Rectal smooth muscle tissue (tissue), 1 donor: ENCODE measurements around the gene UBXN10.

Source experiments
- H3K27ac ChIP-seq: one replicate; pipeline ENCODE4 v1.7.0; 2013; ENCODE audit warnings: low read depth, low read length, inconsistent platforms
- H3K27me3 ChIP-seq: one replicate; pipeline ENCODE4 v1.7.0; 2013; ENCODE audit warnings: low read length; ENCODE audit not compliant: control insufficient read depth, insufficient read depth
- H3K36me3 ChIP-seq: one replicate; pipeline ENCODE4 v1.7.0; 2013; ENCODE audit warnings: low read length; ENCODE audit not compliant: control insufficient read depth, insufficient read depth
- H3K4me1 ChIP-seq: one replicate; pipeline ENCODE4 v1.7.0; 2013; ENCODE audit warnings: low read length; ENCODE audit not compliant: control insufficient read depth, insufficient read depth
- H3K4me3 ChIP-seq: one replicate; pipeline ENCODE4 v1.7.0; 2013; ENCODE audit warnings: low read length
- H3K9ac ChIP-seq: one replicate; pipeline ENCODE4 v1.7.0; 2013; ENCODE audit warnings: low read length

UBXN10 gene

DNA sequence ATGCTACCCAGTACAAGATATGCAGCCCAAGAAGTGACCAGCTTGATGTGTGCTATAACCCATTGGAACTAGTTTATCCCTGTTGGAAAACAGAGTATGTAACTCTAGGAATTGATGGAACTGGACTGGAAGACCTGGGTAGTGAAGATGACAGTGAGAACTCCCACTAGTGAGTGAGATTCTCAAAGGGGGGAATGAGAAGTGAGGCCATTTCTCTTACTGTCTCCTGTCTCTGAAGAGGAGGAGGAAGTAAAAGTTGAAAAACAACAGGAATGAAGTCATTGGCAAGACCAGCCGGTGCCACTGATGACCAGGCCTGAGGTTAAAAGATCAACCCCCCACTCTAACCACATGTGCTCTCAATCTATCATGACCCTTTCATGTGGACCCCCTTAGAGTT is 25.9 kb upstream of the UBXN10 start:
- no peak overlapping the region for H3K27ac ChIP-seq
- no peaks in the 10 kb centered on the region for H3K36me3 ChIP-seq
- no peak overlapping the region for H3K9ac ChIP-seq
- H3K4me3 ChIP-seq = no peak overlapping the region
- no peaks in the 10 kb centered on the region for H3K4me1 ChIP-seq
- H3K27me3 ChIP-seq = no peaks in the 10 kb centered on the region

DNA sequence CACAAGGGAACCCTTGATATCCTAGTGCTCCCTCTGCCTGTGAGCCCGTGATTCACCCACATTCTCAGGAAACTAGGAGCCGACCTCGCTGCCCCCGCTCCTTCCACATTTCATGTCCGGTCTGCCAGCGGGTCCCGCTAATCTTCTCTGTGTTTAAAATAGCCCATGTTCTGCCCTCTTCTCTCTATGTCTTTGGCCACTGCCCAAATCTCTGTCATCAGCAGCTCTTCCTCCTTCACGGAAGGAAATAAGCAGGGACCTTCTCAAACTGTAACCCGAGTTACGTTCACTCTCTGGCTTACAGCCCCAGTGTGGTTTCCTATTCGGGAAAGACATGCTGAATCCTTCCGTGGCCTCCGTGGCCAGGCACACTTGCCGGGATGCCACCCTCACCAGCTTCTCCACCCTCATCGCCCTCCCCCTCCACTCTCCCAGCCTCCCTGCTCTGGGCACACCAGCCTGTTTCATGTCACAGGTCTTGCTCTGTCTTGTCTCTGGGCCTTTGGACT is 21.1 kb upstream of the UBXN10 start:
- H3K27ac ChIP-seq = peak overlapping the region; percentile 73
- H3K4me3 ChIP-seq = no peak overlapping the region
- peaks cover 10% of the 10 kb centered on the region for H3K4me1 ChIP-seq
- no peaks in the 10 kb centered on the region for H3K36me3 ChIP-seq
- H3K27me3 ChIP-seq = peaks cover 3% of the 10 kb centered on the region
- no peak overlapping the region for H3K9ac ChIP-seq

DNA sequence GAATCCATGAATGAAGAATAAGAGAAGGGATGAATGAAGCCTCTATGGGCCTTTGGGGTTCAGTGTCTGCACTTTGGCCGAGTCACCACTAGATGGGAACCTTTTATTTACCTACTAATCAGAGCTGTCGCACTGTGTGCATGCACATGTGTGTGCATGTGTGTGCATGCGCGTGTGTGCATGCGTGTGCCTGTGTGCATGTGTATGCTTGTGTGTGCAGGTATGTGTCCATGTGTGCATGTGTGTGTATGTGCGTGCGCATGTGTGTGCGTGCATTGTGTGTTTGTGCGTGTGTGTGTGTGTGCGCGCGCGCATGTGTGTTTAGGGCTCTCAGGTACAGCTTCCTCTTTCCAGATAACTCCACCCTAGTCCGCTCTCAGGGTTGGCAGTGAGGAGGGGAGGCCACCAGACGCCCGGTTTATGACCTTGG is 20.4 kb upstream of the UBXN10 start:
- Histone ChIP-seq H3K4me3 (peak overlapping the region; percentile 0), H3K36me3 (no peaks in the 10 kb centered on the region), H3K27ac (peak overlapping the region; percentile 73), H3K27me3 (peaks cover 3% of the 10 kb centered on the region), H3K9ac (no peak overlapping the region), H3K4me1 (peaks cover 10% of the 10 kb centered on the region)

GRCh38 chr1:20166051-20166450 is 19.8 kb upstream of the UBXN10 start:
- peaks cover 10% of the 10 kb centered on the region for H3K4me1 ChIP-seq
- H3K27ac ChIP-seq = peak overlapping the region; percentile 73
- peak overlapping the region; percentile 0 for H3K4me3 ChIP-seq
- no peaks in the 10 kb centered on the region for H3K36me3 ChIP-seq
- no peak overlapping the region for H3K9ac ChIP-seq
- H3K27me3 ChIP-seq = peaks cover 3% of the 10 kb centered on the region

DNA sequence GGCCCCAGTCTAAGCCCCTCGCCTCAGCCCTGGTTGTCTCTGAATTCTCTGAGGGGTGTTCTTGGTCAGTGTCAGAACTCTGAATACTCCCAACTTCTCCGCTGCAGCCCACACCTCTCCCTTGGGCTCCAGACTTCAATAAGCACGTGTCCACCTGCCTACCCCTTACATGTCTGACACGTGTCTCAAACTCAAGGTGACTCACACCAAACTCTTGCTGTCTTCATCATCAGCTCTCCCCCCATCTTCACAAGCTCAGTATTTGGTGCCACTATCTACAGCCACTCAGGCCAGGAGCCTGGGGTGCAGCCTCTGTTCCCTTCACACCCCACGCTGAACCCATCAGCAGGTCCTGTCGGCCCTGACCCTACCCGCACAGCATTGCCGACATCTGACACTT is 18.8 kb upstream of the UBXN10 start:
- Histone ChIP-seq H3K9ac (no peak overlapping the region), H3K4me1 (peaks cover 10% of the 10 kb centered on the region), H3K27me3 (peaks cover 3% of the 10 kb centered on the region), H3K4me3 (no peak overlapping the region), H3K27ac (peak overlapping the region; percentile 73), H3K36me3 (no peaks in the 10 kb centered on the region)

- Histone ChIP-seq H3K4me3 (no peak overlapping the region), H3K27ac (no peak overlapping the region), H3K27me3 (peaks cover 3% of the 10 kb centered on the region), H3K9ac (no peak overlapping the region), H3K4me1 (peaks cover 10% of the 10 kb centered on the region), H3K36me3 (no peaks in the 10 kb centered on the region)
These were observed 17.1 kb upstream of the UBXN10 start for GRCh38 chr1:20168564-20169491.

DNA sequence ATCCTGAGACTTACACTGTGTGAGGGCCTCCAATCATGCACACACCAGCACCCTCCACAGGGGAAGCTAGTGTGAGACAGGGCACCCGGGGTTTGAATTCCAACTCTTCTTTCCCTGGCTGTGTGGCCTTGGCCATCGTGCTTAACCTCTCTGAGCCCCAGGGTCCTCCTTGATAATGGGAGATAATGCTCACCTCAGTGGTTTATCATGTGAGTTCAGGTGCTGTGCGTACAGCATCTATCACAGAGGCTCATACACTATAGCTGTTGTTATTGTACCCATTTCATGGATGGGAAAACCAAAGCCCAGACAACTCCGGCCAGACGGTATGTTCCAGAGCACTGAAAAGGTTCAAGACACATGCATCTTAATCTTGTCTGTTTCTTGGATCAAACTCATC is 16.0 kb upstream of the UBXN10 start:
- Histone ChIP-seq H3K36me3 (no peaks in the 10 kb centered on the region), H3K9ac (no peak overlapping the region), H3K4me3 (no peak overlapping the region), H3K27ac (no peak overlapping the region), H3K27me3 (peaks cover 3% of the 10 kb centered on the region), H3K4me1 (peaks cover 13% of the 10 kb centered on the region)

DNA sequence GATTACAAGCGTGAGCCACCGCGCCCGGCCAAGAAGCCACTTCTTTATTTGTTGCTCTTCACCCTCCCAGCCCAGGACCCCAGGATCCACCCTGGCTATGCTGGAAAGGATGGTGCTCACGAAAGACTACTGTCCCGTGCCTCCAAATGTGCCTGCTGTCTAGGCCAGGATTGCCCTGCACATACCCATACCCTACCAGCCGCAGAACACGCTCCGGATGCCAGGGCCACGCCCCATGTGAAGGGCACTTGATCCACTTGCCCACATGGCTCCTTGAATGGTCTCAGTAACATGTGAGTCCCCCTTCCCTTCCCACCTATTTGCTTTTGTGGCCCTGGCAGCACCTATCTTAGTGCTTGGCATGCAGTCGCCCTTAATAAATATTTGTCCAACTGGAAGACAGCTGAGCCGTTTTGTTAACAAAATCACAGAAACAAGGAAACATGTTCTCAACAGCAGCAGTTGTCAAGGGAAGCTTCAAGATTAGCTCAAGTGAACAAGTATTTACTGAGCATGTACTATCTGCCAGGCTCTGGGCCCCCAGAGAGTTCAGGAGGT is 13.8 kb upstream of the UBXN10 start:
- peaks cover 3% of the 10 kb centered on the region for H3K4me1 ChIP-seq
- H3K36me3 ChIP-seq = no peaks in the 10 kb centered on the region
- no peak overlapping the region for H3K4me3 ChIP-seq
- no peak overlapping the region for H3K27ac ChIP-seq
- no peak overlapping the region for H3K9ac ChIP-seq
- peaks cover under 1% of the 10 kb centered on the region for H3K27me3 ChIP-seq

DNA sequence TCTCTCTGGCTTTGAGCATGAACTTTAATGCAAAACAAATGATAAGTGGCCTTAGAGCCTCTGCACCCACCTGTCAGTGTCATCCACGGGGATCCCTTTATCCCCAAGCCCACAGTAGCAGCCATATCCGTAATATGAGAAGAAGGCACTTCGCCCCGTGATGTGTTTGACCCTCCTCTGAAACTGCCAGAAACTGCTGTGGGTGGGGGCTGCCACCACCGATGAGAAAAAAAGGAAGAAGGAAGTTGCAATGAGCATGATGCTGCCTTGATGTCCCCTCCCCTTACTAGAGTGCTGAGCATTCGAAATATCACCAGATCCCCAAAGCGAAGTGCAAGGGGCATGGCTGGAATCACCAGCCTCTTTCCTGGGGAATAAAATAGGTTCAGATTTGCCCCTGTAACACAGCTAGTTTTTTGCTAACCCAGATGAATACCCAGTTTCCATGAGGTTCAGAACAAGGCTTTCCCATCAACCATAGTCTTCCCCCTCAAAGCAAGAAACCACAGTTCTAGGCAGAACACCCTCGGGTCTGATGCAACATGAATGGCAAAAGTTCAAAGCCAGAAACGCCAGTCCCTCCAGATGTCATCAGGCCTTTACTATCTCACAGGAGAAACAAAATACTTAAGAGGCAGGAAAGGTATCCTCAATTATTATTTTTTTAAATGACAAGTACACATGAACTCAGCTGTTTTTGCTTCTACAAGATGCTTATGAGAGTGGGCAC is 10.8 kb upstream of the UBXN10 start:
- no peaks in the 10 kb centered on the region for H3K36me3 ChIP-seq
- peak overlapping the region; percentile 49 for H3K27ac ChIP-seq
- no peak overlapping the region for H3K9ac ChIP-seq
- no peaks in the 10 kb centered on the region for H3K27me3 ChIP-seq
- H3K4me1 ChIP-seq = peaks cover 7% of the 10 kb centered on the region
- H3K4me3 ChIP-seq = no peak overlapping the region

DNA sequence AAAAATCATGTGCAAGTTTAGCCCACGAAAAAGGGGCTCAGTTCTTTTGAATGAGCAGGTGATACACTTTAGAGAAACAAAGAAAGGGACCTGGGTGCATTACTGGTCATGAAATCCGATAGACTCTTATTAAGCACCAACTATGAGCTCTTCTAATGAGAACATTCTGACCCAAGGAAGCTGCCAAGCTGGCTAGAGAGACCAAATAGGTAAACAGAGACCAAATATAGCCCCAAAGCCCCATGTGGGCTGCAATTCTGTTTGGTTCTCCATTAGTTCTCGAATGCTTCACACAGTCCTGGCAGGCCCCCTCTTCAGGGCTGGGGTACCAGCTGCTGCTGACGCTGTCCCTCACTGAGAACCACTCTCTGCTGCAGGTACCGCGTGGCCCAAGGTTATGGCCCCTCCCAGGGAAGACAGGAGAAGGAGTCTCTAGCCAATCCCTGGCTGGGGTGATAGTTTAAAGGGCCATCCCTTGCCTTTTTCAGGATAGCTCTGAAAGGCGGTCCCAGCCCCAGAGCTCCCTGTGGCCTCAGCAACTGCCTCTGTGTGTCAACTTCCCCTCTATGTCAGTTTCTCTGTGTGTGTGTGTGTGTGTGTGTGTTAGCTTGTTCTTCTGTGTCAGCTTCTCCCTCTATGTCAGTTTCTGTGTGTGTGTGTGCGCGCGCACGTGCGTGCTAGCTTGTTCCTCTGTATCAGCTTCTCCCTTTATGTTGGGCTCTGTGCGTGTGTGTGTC is 7.1 kb upstream of the UBXN10 start:
- Histone ChIP-seq H3K36me3 (no peaks in the 10 kb centered on the region), H3K27ac (peak overlapping the region; percentile 72), H3K9ac (no peak overlapping the region), H3K27me3 (no peaks in the 10 kb centered on the region), H3K4me3 (no peak overlapping the region), H3K4me1 (peaks cover 17% of the 10 kb centered on the region)

DNA sequence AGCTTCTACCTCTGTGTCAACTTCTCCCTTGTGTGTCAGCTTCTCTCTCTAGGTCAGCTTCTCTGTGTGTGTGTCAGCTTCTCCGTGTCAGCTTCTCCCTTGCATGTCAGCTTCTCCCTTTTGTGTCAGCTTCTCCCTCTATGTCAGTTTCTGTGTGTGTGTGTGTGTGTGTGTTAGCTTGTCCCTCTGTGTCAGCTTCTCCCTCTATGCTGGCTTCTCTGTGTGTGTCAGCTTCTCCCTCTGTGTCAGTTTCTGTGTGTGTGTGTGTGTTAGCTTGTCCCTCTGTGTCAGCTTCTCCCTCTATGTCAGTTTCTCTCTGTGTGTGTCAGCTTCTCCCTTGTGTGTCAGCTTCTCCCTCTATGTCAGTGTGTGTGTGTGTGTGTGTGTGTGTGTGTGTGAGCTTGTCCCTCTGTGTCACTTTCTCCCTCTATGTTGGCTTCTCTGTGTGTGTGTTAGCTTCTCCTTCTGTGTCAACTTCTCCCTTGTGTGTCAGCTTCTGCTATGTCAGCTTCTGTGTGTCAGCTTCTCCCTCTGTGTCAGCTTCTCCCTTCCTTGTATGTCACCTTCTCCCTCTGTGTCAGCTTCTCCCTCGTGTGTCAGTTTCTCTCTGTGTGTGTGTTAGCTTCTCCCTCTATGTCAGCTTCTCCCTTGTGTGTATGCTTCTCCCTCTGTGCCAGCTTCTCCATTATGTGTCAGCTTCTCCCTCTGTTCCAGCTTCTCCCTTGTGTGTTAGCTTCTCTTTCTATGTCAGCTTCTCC is 6.3 kb upstream of the UBXN10 start:
- Histone ChIP-seq H3K4me1 (peaks cover 21% of the 10 kb centered on the region), H3K9ac (no peak overlapping the region), H3K27me3 (no peaks in the 10 kb centered on the region), H3K36me3 (no peaks in the 10 kb centered on the region), H3K27ac (peak overlapping the region; percentile 72), H3K4me3 (no peak overlapping the region)
